Activated B cell treated with CpG ODN at 0.5 μM for 24 hours (primary cell): ENCODE measurements around the gene GALT. TPM values are rescaled to one million over a fixed set of nuclear protein-coding genes. Genes with fewer than 3 reads are reported as not detected.

Source experiments
- ATAC-seq: fragments of 200-7000 bp; cut with Tn5 transposase; one replicate; pipeline ENCODE4 v1.10.0; 2021; ENCODE audit warnings: low read depth, mild to moderate bottlenecking, moderate library complexity
- CTCF ChIA-PET: fragments of 350-600 bp; sonication (Branson Sonifier 250); formaldehyde crosslinking; loops from one replicate; lab custom pipeline; 2021; ENCODE audit warnings: antibody characterized with exemption; lab: Charles Lee
- POLR2A ChIA-PET: fragments of 350-600 bp; sonication (Branson Sonifier 250); formaldehyde crosslinking; loops from one replicate; lab custom pipeline; 2021; ENCODE audit warnings: antibody characterized with exemption; lab: Charles Lee
- DNase-seq: peaks from one replicate; pipeline ENCODE4 v3.0.0; 2022
- H3K27ac Mint-ChIP-seq: one replicate; pipeline ENCODE4 v1.8.0; 2020; ENCODE audit warnings: mixed read lengths
- H3K27me3 Mint-ChIP-seq: one replicate; pipeline ENCODE4 v1.8.0; 2021; ENCODE audit warnings: mixed read lengths
- H3K36me3 Mint-ChIP-seq: one replicate; pipeline ENCODE4 v1.8.0; 2021; ENCODE audit warnings: low read depth, mixed read lengths
- H3K4me1 Mint-ChIP-seq: one replicate; pipeline ENCODE4 v1.8.0; 2021; ENCODE audit warnings: mixed read lengths
- H3K4me3 Mint-ChIP-seq: one replicate; pipeline ENCODE4 v1.8.0; 2020; ENCODE audit warnings: mild to moderate bottlenecking, mixed read lengths
- H3K9me3 Mint-ChIP-seq: one replicate; pipeline ENCODE4 v1.8.0; 2020; ENCODE audit warnings: mixed read lengths
- intact Hi-C: fragments of 100-400 bp; cut with micrococcal nuclease; formaldehyde crosslinking; loops from one replicate; pipeline ENCODE4 v1.15.1; 2024
- total RNA-seq: library from RNA; stranded (reverse); gene quantifications from 2 replicates; pipeline ENCODE4 v1.2.3, GENCODE V29; 2022
- TF ChIP-seq, protein P1 (sequence below): fragments of 200-600 bp; IDR thresholded peaks from one replicate; pipeline ENCODE4 v1.8.0; 2022; ENCODE audit warnings: antibody characterized with exemption, mild to moderate bottlenecking

Gene GALT
- total RNA-seq, 1 donor from 2014 or later = 62.5 TPM

DNA sequence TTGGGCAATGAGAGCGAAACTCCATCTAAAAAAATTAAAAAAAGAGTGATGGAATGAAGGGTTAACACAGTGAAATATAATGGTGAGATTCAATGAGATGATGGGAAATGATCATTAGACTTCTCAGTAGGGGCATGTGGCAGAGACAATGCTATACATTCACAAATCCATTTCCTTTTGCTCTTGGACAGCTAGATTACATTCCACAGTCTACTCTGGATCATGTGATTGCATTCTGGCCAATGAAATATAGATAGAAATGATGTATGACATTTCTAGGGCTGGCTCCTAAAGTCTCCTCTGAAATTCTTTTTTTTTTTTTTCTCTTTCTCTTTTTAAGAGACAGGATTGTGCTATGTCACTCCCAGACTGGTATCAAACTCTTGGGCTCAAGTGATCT is 3.8 kb upstream of the GALT start:
- intact Hi-C loops = no loop called here
- no peak for DNase-seq
- H3K4me3 Mint-ChIP-seq = no peak overlapping the region
- TF ChIP-seq, protein P1, sequence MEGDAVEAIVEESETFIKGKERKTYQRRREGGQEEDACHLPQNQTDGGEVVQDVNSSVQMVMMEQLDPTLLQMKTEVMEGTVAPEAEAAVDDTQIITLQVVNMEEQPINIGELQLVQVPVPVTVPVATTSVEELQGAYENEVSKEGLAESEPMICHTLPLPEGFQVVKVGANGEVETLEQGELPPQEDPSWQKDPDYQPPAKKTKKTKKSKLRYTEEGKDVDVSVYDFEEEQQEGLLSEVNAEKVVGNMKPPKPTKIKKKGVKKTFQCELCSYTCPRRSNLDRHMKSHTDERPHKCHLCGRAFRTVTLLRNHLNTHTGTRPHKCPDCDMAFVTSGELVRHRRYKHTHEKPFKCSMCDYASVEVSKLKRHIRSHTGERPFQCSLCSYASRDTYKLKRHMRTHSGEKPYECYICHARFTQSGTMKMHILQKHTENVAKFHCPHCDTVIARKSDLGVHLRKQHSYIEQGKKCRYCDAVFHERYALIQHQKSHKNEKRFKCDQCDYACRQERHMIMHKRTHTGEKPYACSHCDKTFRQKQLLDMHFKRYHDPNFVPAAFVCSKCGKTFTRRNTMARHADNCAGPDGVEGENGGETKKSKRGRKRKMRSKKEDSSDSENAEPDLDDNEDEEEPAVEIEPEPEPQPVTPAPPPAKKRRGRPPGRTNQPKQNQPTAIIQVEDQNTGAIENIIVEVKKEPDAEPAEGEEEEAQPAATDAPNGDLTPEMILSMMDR = no peak
- H3K9me3 Mint-ChIP-seq = no peaks in the 10 kb centered on the region
- ATAC-seq = no peak
- H3K27me3 Mint-ChIP-seq = no peaks in the 10 kb centered on the region
- POLR2A ChIA-PET = interaction anchor here (0.7 to 1.0 kb wide), 2 partner anchors 8 to 22 kb away, joined by 3 read pairs; no protein-coding TSS in a partner anchor
- H3K36me3 Mint-ChIP-seq = peaks cover 5% of the 10 kb centered on the region
- CTCF ChIA-PET = interaction anchor here (1.9 kb wide), 1 partner anchor 8 kb away, joined by 10 read pairs; no protein-coding TSS in a partner anchor
- peaks cover 25% of the 10 kb centered on the region for H3K4me1 Mint-ChIP-seq
- H3K27ac Mint-ChIP-seq = no peak overlapping the region

DNA sequence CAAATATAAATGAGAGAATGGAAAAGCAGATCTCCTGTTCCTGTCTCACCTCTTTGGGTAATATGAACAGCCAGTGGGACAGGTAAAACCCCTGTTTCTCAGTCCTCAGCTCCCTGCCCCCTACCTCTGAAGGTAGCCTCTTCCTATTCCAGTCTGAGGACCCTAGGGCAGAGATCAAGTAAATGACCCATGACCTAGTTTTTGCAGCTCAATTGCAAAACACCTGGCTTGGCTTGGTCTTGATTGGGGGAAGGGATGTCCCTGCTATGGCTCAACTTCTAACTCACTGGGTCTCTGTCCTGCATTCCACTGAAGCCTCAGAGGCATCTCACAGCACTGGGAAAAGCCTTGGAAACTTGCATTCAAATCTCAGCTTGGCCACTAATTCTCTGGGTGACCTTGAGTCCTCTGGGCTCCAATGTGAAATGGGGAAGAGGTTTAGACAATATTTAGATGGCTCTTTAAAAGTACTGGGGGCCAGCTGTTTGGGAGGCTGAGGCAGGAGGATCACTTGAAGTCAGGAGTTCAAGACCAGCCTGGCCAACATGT is 1.6 kb upstream of the GALT start:
- H3K4me1 Mint-ChIP-seq = peaks cover 25% of the 10 kb centered on the region
- H3K27ac Mint-ChIP-seq = no peak overlapping the region
- peaks cover 24% of the 10 kb centered on the region for H3K36me3 Mint-ChIP-seq
- intact Hi-C loops = loop anchor here (5.0 kb wide), 2 partner anchors 33 to 467 kb away; partner anchors contain the start of gene RPP25L
- no peaks in the 10 kb centered on the region for H3K9me3 Mint-ChIP-seq
- DNase-seq (no peak), ATAC-seq (no peak)
- TF ChIP-seq, protein P1 = no peak
- CTCF ChIA-PET = interaction anchor here (3.4 kb wide), 1 partner anchor 57 kb away, joined by 18 read pairs; no protein-coding TSS in a partner anchor
- POLR2A ChIA-PET = interaction anchor here (1.1 kb wide), 1 partner anchor 8 kb away, joined by 4 read pairs; no protein-coding TSS in a partner anchor
- H3K4me3 Mint-ChIP-seq = no peak overlapping the region
- no peaks in the 10 kb centered on the region for H3K27me3 Mint-ChIP-seq

DNA sequence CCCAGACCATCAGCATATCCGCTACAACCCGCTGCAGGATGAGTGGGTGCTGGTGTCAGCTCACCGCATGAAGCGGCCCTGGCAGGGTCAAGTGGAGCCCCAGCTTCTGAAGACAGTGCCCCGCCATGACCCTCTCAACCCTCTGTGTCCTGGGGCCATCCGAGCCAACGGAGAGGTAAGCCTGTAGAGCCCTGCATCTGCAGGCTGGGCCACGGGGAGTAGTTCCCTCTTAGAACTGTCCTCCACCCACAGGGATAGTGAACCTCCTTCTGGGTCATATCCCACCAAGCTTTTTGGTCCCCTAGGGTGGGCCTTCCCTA is 569 bp downstream of the GALT start:
- POLR2A ChIA-PET = interaction anchor here (0.6 to 3.4 kb wide), 7 partner anchors 9 to 598 kb away, joined by 5 to 44 read pairs (median 9); partner anchors contain the start of genes DCTN3, RPP25L, SIGMAR1 and UBAP2
- peaks cover 32% of the 10 kb centered on the region for H3K36me3 Mint-ChIP-seq
- peaks cover 25% of the 10 kb centered on the region for H3K4me1 Mint-ChIP-seq

DNA sequence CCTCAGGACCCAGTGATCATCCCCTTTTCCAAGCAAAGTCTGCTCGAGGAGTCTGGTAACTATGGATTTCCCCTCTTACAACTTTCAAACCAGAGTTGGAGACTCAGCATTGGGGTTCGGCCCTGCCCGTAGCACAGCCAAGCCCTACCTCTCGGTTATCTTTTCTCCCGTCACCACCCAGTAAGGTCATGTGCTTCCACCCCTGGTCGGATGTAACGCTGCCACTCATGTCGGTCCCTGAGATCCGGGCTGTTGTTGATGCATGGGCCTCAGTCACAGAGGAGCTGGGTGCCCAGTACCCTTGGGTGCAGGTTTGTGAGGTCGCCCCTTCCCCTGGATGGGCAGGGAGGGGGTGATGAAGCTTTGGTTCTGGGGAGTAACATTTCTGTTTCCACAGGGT is 1.2 kb downstream of the GALT start:
- no peak overlapping the region for H3K27ac Mint-ChIP-seq
- ATAC-seq (no peak), DNase-seq (no peak)
- H3K36me3 Mint-ChIP-seq = peaks cover 32% of the 10 kb centered on the region
- ChIA-PET POLR2A (interaction anchor here (1.6 to 3.4 kb wide), 4 partner anchors 10 to 35 kb away, joined by 5 to 44 read pairs (median 12); partner anchors contain the start of genes RPP25L and SIGMAR1), CTCF (interaction anchor here (1.4 to 3.4 kb wide), 6 partner anchors 9 to 54 kb away, joined by 3 to 24 read pairs (median 12); partner anchors contain the start of genes DCTN3 and SIGMAR1)
- H3K4me3 Mint-ChIP-seq = peak overlapping the region; percentile 92
- intact Hi-C loops = loop anchor here (5.0 kb wide), 2 partner anchors 35 to 465 kb away; partner anchors contain the start of gene RPP25L
- TF ChIP-seq, protein P1 = no peak
- H3K4me1 Mint-ChIP-seq = peaks cover 29% of the 10 kb centered on the region
- no peaks in the 10 kb centered on the region for H3K9me3 Mint-ChIP-seq
- no peaks in the 10 kb centered on the region for H3K27me3 Mint-ChIP-seq

More for the DNA sequence above, 569 bp downstream of the GALT start:
- ATAC-seq (no peak), DNase-seq (no peak)
- intact Hi-C loops = loop anchor here (5.0 kb wide), 2 partner anchors 35 to 465 kb away; partner anchors contain the start of gene RPP25L
- peak overlapping the region; percentile 80 for H3K27ac Mint-ChIP-seq
- H3K4me3 Mint-ChIP-seq = peak overlapping the region; percentile 92
- no peaks in the 10 kb centered on the region for H3K9me3 Mint-ChIP-seq
- TF ChIP-seq, protein P1 = no peak
- CTCF ChIA-PET = interaction anchor here (1.2 to 3.4 kb wide), 8 partner anchors 9 to 55 kb away, joined by 3 to 24 read pairs (median 10); partner anchors contain the start of genes ARID3C, CCL27, DCTN3 and SIGMAR1
- H3K27me3 Mint-ChIP-seq = no peaks in the 10 kb centered on the region

DNA sequence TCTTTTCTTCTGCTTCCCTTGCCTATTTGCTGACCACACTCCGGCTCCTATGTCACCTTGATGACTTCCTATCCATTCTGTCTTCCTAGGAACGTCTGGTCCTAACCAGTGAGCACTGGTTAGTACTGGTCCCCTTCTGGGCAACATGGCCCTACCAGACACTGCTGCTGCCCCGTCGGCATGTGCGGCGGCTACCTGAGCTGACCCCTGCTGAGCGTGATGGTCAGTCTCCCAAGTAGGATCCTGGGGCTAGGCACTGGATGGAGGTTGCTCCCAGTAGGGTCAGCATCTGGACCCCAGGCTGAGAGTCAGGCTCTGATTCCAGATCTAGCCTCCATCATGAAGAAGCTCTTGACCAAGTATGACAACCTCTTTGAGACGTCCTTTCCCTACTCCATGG is 2.2 kb downstream of the GALT start:
- CTCF ChIA-PET = interaction anchor here (0.7 to 2.7 kb wide), 3 partner anchors 10 to 16 kb away, joined by 3 to 11 read pairs (median 6); no protein-coding TSS in a partner anchor
- Mint-ChIP-seq H3K4me3 (no peak overlapping the region), H3K27me3 (no peaks in the 10 kb centered on the region), H3K27ac (no peak overlapping the region), H3K36me3 (peaks cover 32% of the 10 kb centered on the region), H3K4me1 (peaks cover 33% of the 10 kb centered on the region), H3K9me3 (no peaks in the 10 kb centered on the region)
- intact Hi-C loops = loop anchor here (5.0 kb wide), 2 partner anchors 36 to 464 kb away; partner anchors contain the start of gene RPP25L
- TF ChIP-seq, protein P1 = no peak
- POLR2A ChIA-PET = interaction anchor here (0.7 to 3.4 kb wide), 2 partner anchors 11 to 36 kb away, joined by 3 to 44 read pairs; partner anchors contain the start of gene SIGMAR1
- DNase-seq (no peak), ATAC-seq (no peak)
